Activated naive CD8-positive, alpha-beta T cell treated with anti-CD3 and anti-CD28 coated beads, Interleukin-2, amount 50 U/mL, for 24 hours (primary cell): ENCODE measurements around the gene MOCOS.

Experiments used
- ATAC-seq: fragments of 150-1000 bp; cut with Tn5 transposase; one replicate; pipeline ENCODE4 v1.10.0; 2021
- DNase-seq: peaks from one replicate; pipeline ENCODE4 v3.0.0; 2021
- H3K27ac Mint-ChIP-seq: one replicate; pipeline ENCODE4 v1.8.0; 2021; ENCODE audit warnings: mild to moderate bottlenecking, mixed read lengths
- H3K27me3 Mint-ChIP-seq: one replicate; pipeline ENCODE4 v1.8.0; 2021; ENCODE audit warnings: mixed read lengths
- H3K36me3 Mint-ChIP-seq: one replicate; pipeline ENCODE4 v1.8.0; 2021; ENCODE audit warnings: low read depth, mixed read lengths
- H3K4me1 Mint-ChIP-seq: one replicate; pipeline ENCODE4 v1.8.0; 2021; ENCODE audit warnings: mixed read lengths
- H3K4me3 Mint-ChIP-seq: one replicate; pipeline ENCODE4 v1.8.0; 2021; ENCODE audit warnings: mild to moderate bottlenecking, moderate library complexity, mixed read lengths
- H3K9me3 Mint-ChIP-seq: one replicate; pipeline ENCODE4 v1.8.0; 2021; ENCODE audit warnings: mixed read lengths

Gene MOCOS

DNA sequence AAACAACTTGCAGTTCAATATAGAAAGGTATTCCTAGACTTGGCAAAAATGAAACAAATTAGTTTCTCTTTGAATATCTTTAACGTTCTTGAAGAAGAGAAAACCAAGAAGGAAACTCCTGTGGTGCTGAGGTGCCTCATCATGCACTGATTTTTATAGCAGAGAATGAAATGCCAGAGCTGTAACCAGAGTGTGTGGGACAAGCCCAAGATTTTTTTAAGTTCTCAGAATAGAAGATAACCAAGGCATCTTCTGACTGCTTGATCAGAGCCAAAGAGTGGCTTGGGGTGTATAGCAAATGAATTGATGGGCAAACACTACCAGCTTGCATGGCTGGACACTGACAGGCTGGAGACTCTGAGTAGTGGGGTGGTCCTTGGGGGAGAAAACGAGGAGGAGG is 118.1 kb downstream of the MOCOS start:
- Mint-ChIP-seq H3K9me3 (no peaks in the 10 kb centered on the region), H3K36me3 (no peaks in the 10 kb centered on the region), H3K4me1 (no peaks in the 10 kb centered on the region), H3K27me3 (peaks cover 60% of the 10 kb centered on the region), H3K27ac (no peak overlapping the region), H3K4me3 (no peak overlapping the region)
- ATAC-seq: no peak
- DNase-seq: no peak

DNA sequence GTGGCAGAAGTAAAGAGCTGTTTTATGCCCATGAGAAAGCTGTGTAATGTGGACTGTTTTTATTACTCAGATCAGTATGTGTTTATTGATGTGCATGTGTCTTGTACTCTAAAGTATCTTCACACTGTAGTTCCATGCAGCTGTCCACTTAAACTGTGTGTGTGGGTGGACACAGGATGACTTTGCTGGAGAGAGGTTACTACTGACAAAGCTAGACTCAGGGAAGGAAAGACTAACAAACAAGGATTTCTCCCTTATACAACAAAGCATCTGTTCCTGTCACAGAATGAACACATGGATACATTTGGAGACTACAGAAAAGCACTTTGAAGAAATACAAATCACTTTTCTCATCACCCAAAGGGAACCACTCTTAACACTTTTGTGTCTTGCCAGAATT is 120.2 kb downstream of the MOCOS start:
- no peaks in the 10 kb centered on the region for H3K36me3 Mint-ChIP-seq
- no peak overlapping the region for H3K27ac Mint-ChIP-seq
- no peak overlapping the region for H3K4me3 Mint-ChIP-seq
- ATAC-seq (no peak), DNase-seq (no peak)
- H3K27me3 Mint-ChIP-seq: peaks cover 55% of the 10 kb centered on the region
- no peaks in the 10 kb centered on the region for H3K4me1 Mint-ChIP-seq
- H3K9me3 Mint-ChIP-seq: no peaks in the 10 kb centered on the region

DNA sequence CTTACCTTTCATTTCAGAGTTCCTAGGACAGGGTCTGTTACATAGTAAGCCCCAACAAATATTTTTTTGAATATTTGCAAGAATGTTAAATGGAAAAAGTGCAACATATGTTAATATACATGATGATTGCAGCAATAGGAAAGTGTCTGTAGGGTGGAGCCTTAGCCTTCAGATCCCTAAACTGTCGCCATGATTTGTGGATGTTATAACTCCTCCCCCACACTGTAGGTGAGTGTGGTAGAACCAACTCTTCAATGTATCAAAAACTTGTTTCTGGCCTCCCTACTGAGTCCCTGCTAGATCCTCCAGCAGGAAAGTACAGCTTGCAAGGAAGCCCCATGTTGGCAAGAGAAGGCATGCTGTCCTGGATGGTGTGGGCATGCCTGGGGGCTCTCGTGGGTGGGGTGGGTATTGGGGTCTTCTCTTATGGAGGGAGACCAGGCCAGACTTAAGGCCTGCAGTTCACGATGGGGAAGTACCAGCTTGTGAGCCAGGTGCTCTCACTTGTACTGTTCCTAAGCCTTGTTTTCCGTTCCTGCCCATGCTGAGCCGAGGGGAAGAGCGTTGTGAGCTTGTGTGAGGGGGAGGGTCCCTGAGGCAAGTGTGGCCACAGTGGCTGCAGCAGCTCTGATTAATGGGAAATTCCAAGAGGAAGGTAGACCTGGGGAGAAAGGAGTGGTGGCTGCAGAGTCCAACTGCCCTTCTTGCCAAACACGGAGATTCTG is 121.6 kb downstream of the MOCOS start:
- no peak for ATAC-seq
- H3K4me1 Mint-ChIP-seq: no peaks in the 10 kb centered on the region
- H3K36me3 Mint-ChIP-seq: no peaks in the 10 kb centered on the region
- no peak for DNase-seq
- H3K27ac Mint-ChIP-seq: no peak overlapping the region
- H3K4me3 Mint-ChIP-seq: no peak overlapping the region
- no peaks in the 10 kb centered on the region for H3K9me3 Mint-ChIP-seq
- peaks cover 44% of the 10 kb centered on the region for H3K27me3 Mint-ChIP-seq

DNA sequence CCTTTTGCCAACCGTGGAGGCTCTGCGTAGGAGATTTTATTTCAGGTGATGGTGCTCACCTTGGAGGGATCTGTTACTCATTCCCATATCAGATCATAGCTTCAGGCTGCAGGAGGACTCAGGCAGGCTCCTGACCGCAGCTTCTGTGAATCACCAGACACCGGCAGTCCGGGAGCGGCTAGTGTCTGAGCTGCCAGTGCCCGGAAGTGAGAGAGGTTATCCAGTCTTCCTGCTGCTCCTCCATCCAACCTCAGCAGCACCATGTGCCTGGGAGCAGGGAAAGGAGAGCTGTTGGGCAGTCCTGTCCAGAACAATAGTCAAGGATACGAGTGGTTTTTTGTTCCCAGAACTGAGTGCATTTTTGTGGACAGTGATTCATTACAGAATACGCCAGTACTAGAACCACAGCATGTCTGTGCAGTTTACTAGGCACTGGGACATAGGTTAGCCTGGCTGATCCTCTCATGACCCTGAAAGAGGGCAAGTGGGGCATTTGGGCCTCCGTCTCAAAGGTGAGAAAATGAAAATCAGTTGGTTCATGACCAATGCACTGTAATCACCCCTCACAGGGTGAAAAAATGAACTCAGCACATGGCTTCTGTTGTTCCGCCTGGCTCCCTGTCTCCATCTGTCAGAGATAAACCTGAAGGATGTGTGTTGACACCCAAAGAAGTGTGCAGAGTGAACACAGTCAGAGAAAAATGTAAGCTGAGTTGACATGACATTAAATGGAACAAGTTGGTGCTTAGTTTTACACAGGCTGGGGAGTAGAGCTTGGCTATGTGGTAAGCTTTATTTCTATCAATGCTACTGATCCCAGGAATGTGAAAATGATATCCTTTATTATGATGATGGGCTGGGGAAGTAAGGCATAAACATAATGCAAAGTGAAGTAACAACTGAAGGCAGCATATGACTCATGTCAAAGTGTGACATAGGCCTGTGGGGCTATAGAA is 122.4 kb downstream of the MOCOS start:
- no peaks in the 10 kb centered on the region for H3K36me3 Mint-ChIP-seq
- H3K4me3 Mint-ChIP-seq: no peak overlapping the region
- no peak overlapping the region for H3K27ac Mint-ChIP-seq
- ATAC-seq: no peak
- no peaks in the 10 kb centered on the region for H3K9me3 Mint-ChIP-seq
- H3K27me3 Mint-ChIP-seq: peaks cover 43% of the 10 kb centered on the region
- DNase-seq: no peak
- H3K4me1 Mint-ChIP-seq: no peaks in the 10 kb centered on the region

DNA sequence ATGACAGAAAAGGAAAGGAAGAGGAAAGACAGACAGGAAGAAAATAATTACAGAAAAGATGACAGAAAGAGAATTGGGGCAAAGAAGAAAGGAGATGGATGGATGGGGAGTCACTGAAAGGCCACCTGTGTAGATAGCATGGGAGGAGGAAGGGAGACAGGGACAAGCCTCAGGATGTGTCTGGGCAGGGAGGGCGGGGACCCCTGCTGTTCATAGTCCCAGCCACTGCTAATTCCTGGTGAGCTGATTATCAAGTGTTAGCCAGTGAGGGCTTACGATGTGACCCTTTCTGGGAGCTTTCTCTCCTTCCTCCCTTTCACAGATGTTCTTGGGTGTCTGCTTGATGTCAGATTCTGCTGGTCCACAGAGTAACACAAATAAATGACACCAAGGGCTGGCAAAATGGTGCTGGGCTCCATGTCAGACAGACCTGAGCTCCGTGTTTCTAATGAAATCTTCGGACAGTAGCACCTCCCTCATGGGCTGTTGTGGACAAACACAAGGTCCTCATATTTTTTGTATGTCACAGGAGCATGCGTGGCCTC is 123.8 kb downstream of the MOCOS start:
- H3K36me3 Mint-ChIP-seq: no peaks in the 10 kb centered on the region
- H3K27me3 Mint-ChIP-seq: peaks cover 33% of the 10 kb centered on the region
- H3K4me3 Mint-ChIP-seq: no peak overlapping the region
- H3K9me3 Mint-ChIP-seq: no peaks in the 10 kb centered on the region
- ATAC-seq (no peak), DNase-seq (no peak)
- no peak overlapping the region for H3K27ac Mint-ChIP-seq
- no peaks in the 10 kb centered on the region for H3K4me1 Mint-ChIP-seq

DNA sequence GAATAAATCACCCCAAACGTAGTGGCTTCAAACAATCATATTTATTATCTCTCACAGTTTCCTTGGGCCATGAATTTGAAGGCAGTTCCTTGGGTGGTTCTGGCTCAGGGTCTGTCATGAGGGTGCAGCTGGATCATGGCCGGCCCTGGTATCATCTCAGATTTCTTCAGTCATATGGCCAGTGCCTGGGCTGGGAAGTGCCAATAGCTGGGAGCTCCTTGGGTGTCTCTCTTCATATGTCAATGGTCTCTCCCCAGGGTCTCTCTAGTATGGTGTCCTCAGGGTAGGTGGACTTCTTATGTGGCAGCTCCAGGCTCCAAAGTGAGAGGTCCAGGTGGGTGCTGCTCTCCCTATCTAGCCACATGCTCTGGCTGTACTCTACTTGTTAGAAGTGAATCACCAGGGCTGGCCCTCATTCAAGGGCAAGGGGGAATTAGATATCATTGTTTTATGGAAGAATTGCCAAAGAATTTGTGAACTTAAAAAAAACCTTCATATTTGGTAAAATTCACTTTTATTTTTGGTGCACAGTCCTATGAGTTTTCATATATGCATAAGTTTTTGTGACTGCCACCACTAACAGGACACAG is 125.6 kb downstream of the MOCOS start:
- ATAC-seq: no peak
- no peak overlapping the region for H3K27ac Mint-ChIP-seq
- H3K9me3 Mint-ChIP-seq: no peaks in the 10 kb centered on the region
- DNase-seq: no peak
- H3K36me3 Mint-ChIP-seq: no peaks in the 10 kb centered on the region
- H3K4me3 Mint-ChIP-seq: no peak overlapping the region
- no peaks in the 10 kb centered on the region for H3K4me1 Mint-ChIP-seq
- H3K27me3 Mint-ChIP-seq: peaks cover 26% of the 10 kb centered on the region

DNA sequence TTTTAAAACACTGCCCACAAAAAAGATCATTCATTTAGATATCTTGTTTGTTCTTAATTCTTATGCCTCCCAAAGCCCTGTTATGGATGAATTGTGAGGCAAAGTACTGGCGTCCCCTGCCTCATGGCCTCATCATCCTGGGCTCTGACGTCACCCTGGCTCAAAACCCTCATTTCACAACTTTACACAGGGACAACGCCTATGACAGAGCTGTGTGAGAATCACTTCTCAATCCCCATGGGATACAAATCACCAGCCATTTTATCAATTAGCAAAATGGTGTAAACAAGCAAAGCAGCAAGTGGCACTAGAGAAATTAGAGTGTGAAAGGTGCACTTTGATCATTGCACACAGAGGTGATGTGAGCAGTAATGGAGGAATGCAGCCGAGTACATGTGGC is 126.8 kb downstream of the MOCOS start:
- H3K27ac Mint-ChIP-seq: no peak overlapping the region
- ATAC-seq: no peak
- no peak for DNase-seq
- no peak overlapping the region for H3K4me3 Mint-ChIP-seq
- H3K36me3 Mint-ChIP-seq: no peaks in the 10 kb centered on the region
- H3K9me3 Mint-ChIP-seq: peaks cover 8% of the 10 kb centered on the region
- no peaks in the 10 kb centered on the region for H3K4me1 Mint-ChIP-seq
- H3K27me3 Mint-ChIP-seq: peaks cover 20% of the 10 kb centered on the region

DNA sequence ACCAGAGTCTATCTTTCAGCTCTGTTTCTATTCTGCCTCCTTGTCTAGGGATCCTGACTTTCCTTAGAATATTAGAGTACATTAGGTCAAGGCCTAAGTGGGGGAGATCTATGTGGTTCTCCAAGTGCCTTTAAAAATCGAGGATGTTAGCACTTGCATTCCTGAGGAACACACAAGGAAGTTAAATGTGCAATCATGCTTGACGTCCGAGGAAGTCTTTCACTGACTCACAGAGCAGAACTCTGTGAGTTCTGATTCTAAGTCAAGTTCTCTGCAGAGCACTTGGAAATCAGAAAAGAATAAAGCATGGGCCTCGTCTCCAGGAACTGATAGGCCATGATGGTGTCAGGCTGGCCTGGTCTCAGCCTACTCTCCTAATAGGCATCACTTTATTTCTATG is 127.5 kb downstream of the MOCOS start:
- no peak for DNase-seq
- Mint-ChIP-seq H3K9me3 (peaks cover 11% of the 10 kb centered on the region), H3K4me3 (no peak overlapping the region), H3K27me3 (peaks cover 22% of the 10 kb centered on the region), H3K36me3 (peaks cover 2% of the 10 kb centered on the region), H3K27ac (no peak overlapping the region), H3K4me1 (no peaks in the 10 kb centered on the region)
- no peak for ATAC-seq

DNA sequence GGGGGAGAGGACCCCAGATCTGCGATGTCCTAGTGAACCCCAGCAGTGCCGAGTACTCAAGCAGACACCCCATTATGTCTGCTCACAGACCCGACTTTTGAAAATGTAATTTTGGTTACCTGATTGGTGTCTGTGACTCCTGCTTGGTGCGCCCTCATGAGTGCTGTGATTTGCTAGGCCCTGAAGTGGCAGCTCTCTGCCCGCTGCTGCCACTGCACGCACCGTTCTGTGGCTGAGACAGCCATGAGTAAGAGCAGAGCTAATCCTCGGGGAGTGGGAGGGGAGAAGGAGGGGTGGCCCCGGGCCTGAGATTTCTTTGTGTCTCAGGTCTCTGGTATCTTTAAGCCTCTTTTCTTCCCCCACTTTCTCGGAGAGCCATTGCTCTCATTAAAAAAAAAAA is 128.4 kb downstream of the MOCOS start:
- Mint-ChIP-seq H3K4me3 (no peak overlapping the region), H3K4me1 (no peaks in the 10 kb centered on the region), H3K27ac (no peak overlapping the region), H3K27me3 (peaks cover 21% of the 10 kb centered on the region), H3K36me3 (peaks cover 2% of the 10 kb centered on the region), H3K9me3 (peaks cover 11% of the 10 kb centered on the region)
- ATAC-seq: no peak
- DNase-seq: no peak

DNA sequence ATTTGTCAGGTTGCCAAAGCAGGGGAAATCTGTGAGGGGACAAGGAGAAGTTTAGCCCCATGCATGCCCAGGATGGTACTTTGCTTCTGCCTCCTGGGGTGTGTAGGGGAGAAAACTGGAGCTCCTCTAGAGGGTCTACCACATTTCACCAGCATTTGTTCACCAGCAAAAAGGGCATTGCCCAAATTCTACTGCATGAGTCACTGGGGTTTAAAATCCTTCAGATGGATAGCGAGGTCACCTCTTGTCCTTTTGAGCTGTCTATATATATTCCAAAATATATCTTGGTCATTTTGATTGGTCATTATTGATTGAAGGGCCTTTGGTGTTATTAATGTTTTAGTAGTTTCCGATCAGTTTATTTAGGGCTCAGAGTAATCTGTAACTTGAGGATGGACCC is 128.9 kb downstream of the MOCOS start:
- H3K4me1 Mint-ChIP-seq: no peaks in the 10 kb centered on the region

More for the DNA sequence above, 128.9 kb downstream of the MOCOS start:
- ATAC-seq (no peak), DNase-seq (no peak)
- H3K9me3 Mint-ChIP-seq: peaks cover 11% of the 10 kb centered on the region
- H3K27ac Mint-ChIP-seq: no peak overlapping the region
- H3K27me3 Mint-ChIP-seq: peaks cover 22% of the 10 kb centered on the region
- peaks cover 2% of the 10 kb centered on the region for H3K36me3 Mint-ChIP-seq
- no peak overlapping the region for H3K4me3 Mint-ChIP-seq
